Esophagus muscularis mucosa (tissue), 3 donors: ENCODE results near the gene INSM1.

ENCODE experiments used
- EP300 ChIP-seq: sonication (generic); formaldehyde crosslinking; IDR thresholded peaks from one replicate; pipeline ENCODE4 v1.6.1; 2017; ENCODE audit warnings: antibody characterized with exemption
- TF ChIP-seq, protein P1 (sequence below), 3 experiments: fragments of 200-600 bp in 2 of 3; fragments of 450-650 bp in 1 of 3; sonication (generic) in 2 of 3; IDR thresholded peaks; one replicate each; pipeline ENCODE4 v1.5.1; 2017 to 2019; ENCODE audit warnings: antibody characterized with exemption in 3 of 3, mild to moderate bottlenecking in 2 of 3, moderate library complexity in 1 of 3

DNA sequence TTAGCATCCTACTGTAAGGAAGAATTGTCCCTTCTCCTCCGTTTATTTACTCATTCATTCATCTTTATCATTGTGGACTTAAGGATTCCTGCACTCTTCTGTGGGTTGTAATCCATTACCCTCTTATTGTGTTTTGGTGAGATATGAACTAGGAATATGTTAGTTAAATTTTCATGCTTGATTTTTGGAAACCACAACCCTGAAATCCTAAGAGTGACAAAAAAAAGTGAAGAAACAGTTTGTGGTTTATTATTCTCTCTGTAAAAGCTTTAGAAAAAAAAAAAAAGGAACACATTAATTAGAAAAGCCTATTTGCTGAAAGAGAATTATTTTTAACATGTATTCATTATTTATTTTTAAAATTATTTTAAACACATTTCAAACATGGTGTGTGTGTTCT lies 36.7 kb upstream of the INSM1 start:
- TF ChIP-seq, protein P1, sequence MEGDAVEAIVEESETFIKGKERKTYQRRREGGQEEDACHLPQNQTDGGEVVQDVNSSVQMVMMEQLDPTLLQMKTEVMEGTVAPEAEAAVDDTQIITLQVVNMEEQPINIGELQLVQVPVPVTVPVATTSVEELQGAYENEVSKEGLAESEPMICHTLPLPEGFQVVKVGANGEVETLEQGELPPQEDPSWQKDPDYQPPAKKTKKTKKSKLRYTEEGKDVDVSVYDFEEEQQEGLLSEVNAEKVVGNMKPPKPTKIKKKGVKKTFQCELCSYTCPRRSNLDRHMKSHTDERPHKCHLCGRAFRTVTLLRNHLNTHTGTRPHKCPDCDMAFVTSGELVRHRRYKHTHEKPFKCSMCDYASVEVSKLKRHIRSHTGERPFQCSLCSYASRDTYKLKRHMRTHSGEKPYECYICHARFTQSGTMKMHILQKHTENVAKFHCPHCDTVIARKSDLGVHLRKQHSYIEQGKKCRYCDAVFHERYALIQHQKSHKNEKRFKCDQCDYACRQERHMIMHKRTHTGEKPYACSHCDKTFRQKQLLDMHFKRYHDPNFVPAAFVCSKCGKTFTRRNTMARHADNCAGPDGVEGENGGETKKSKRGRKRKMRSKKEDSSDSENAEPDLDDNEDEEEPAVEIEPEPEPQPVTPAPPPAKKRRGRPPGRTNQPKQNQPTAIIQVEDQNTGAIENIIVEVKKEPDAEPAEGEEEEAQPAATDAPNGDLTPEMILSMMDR (IDR thresholded peaks at IDR 0.05): no peak
- no peak for TF ChIP-seq EP300
